HepG2 (cell line): ENCODE measurements around the gene CORO1C.

Source experiments
- BHLHE40 ChIP-seq: IDR thresholded peaks from 2 replicates; pipeline ENCODE4 v1.6.1; 2011; ENCODE audit warnings: low read length, improper control_type of control experiment
- GTF2F1 ChIP-seq: fragments of 150-350 bp; IDR thresholded peaks from 2 replicates; pipeline ENCODE4 v1.6.1; 2014; ENCODE audit warnings: low read length
- KLF9 ChIP-seq: IDR thresholded peaks from 2 replicates; pipeline ENCODE4 v1.6.1; 2016; ENCODE audit warnings: low read depth
- NFRKB ChIP-seq: fragments of 450-650 bp; IDR thresholded peaks from 2 replicates; pipeline ENCODE4 v1.6.1; 2017

DNA sequence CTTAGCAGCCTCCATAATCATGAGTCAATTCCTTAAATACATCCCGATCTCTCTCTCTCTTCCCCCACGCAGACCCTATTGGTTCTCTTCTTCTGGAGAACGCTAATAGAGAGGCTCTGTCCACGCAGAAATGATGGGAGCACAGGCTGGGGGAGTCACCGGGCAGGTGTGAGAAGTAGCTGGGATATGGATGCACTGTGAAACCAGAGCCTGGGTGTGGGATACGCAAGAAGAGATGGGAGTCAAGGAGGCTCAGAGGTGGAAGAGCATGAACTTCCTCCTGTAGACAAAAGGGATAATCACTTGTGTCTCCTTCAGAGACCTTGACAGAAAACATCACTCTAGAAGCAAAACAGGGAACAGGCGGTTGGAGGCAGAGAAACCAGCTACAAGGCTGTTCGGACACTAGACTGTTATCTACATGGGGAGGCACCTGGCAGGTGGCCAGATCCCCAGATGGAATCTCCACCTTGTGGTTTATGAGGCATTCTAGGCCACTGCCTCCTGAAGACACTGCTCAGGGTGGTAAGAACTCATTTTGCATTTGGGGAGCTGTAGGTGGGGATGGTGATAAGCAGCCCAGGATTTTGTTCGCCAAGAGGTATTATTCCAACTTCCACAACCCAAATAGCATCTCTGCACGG is 90.4 kb downstream of the CORO1C start:
- TF ChIP-seq GTF2F1 = no peak
- no peak for TF ChIP-seq KLF9
- TF ChIP-seq NFRKB = no peak
- TF ChIP-seq BHLHE40 = no peak
